H1 (cell line): ENCODE results near the gene MMP24OS. TPM values are rescaled to one million over a fixed set of nuclear protein-coding genes. Genes with fewer than 3 reads are reported as not detected.

Experiments used
- CTCF ChIA-PET: fragments of 300-600 bp; sonication (Branson Sonifier 250); formaldehyde crosslinking; loops from one replicate; lab custom pipeline; 2021; ENCODE audit not compliant: partially characterized antibody; lab: Charles Lee
- POLR2A ChIA-PET: fragments of 300-600 bp; sonication (Branson Sonifier 250); formaldehyde crosslinking; loops from one replicate; lab custom pipeline; 2021; ENCODE audit warnings: inconsistent platforms; ENCODE audit not compliant: partially characterized antibody; lab: Charles Lee
- DNase-seq, 2 experiments: peaks; one replicate each; pipeline versions ENCODE4 v3.0.0 to v3.0.0-alpha.2; 2010 to 2022; ENCODE audit warnings: low spot score in 2 of 2, low read depth in 1 of 2, mixed read lengths in 1 of 2
- FAIRE-seq: peaks from 2 replicates; lab custom pipeline; 2011; peaks lifted over from hg19 to GRCh38; lab: Jason Lieb, UNC
- H2AFZ ChIP-seq: 2 replicates; pipeline ENCODE4 v1.8.1; 2012; ENCODE audit warnings: low read length, inconsistent platforms
- H2AK5ac ChIP-seq: 2 replicates; pipeline ENCODE4 v1.6.1; 2013; ENCODE audit warnings: low read depth, low read length
- H2BK120ac ChIP-seq: replicated peaks from 2 replicates; pipeline ENCODE3; 2013; ENCODE audit warnings: low read depth, low read length, inconsistent platforms
- H2BK12ac ChIP-seq: 2 replicates; pipeline ENCODE4 v1.6.1; 2013; ENCODE audit warnings: low read depth, low read length
- H2BK15ac ChIP-seq: 2 replicates; pipeline ENCODE4 v1.6.1; 2013; ENCODE audit warnings: low read length
- H2BK20ac ChIP-seq: 2 replicates; pipeline ENCODE4 v1.6.1; 2013; ENCODE audit warnings: low read length
- H2BK5ac ChIP-seq: 2 replicates; pipeline ENCODE4 v1.6.1; 2013; ENCODE audit warnings: low read depth, low read length
- H3K14ac ChIP-seq: 2 replicates; pipeline ENCODE4 v1.6.1; 2013; ENCODE audit warnings: inconsistent platforms; ENCODE audit not compliant: insufficient read length
- H3K18ac ChIP-seq: 2 replicates; pipeline ENCODE4 v1.6.1; 2013; ENCODE audit warnings: low read length; ENCODE audit errors: extremely low read depth
- H3K23ac ChIP-seq: 2 replicates; pipeline ENCODE4 v1.6.1; 2013; ENCODE audit warnings: inconsistent platforms; ENCODE audit not compliant: insufficient read length
- H3K23me2 ChIP-seq: 2 replicates; pipeline ENCODE4 v1.6.1; 2013; ENCODE audit warnings: low read depth, low read length
- H3K27ac ChIP-seq: 2 replicates; pipeline ENCODE4 v1.6.1; 2011; ENCODE audit warnings: low read depth, low read length, inconsistent platforms
- H3K27me3 ChIP-seq, 4 experiments: replicated peaks in 1 of 4; 1 replicate in 1 of 4; 2 replicates in 3 of 4; pipeline versions ENCODE4 v1.6.1 to v1.8.1; 2011 to 2013; ENCODE audit warnings: low read length in 3 of 4, mild to moderate bottlenecking in 3 of 4, inconsistent platforms in 2 of 4, mixed read lengths in 2 of 4, moderate library complexity in 1 of 4; ENCODE audit not compliant: control insufficient read depth in 3 of 4, insufficient read depth in 3 of 4; ENCODE audit errors: extremely low read depth in 1 of 4
- H3K36me3 ChIP-seq, 4 experiments: 2 replicates each; pipeline versions ENCODE4 v1.6.1 to v1.8.1; 2011 to 2013; ENCODE audit warnings: mild to moderate bottlenecking in 4 of 4, low read length in 3 of 4, moderate library complexity in 2 of 4, control low read depth in 1 of 4, inconsistent platforms in 1 of 4; ENCODE audit not compliant: insufficient read depth in 4 of 4, control insufficient read depth in 2 of 4
- H3K4ac ChIP-seq: replicated peaks from 2 replicates; pipeline ENCODE3; 2013; ENCODE audit warnings: low read length, low read depth, mixed read lengths, inconsistent platforms; ENCODE audit not compliant: insufficient read length
- H3K4me1 ChIP-seq, 4 experiments: replicated peaks in 1 of 4; 1 replicate in 1 of 4; 2 replicates in 3 of 4; pipeline versions ENCODE4 v1.6.1 to v1.8.1; 2011 to 2013; ENCODE audit warnings: low read length in 3 of 4, inconsistent platforms in 2 of 4, mixed read lengths in 1 of 4; ENCODE audit not compliant: insufficient read depth in 4 of 4, control insufficient read depth in 3 of 4
- H3K4me2 ChIP-seq, 2 experiments: 2 replicates each; pipeline versions ENCODE4 v1.6.1 to v1.8.1; 2011 to 2013; ENCODE audit warnings: low read depth in 2 of 2, low read length in 2 of 2, control low read depth in 1 of 2, inconsistent platforms in 1 of 2, mild to moderate bottlenecking in 1 of 2; ENCODE audit not compliant: insufficient read depth in 1 of 2
- H3K4me3 ChIP-seq, 4 experiments: fragments of 200-600, 300-600 bp in 1 of 4; sonication (generic), shearing (Covaris generic), sonication (Bioruptor Twin) in 1 of 4; 2 replicates each; pipeline versions ENCODE4 v1.5.1 to v1.8.1; 2011 to 2016; ENCODE audit warnings: low read length in 4 of 4, low read depth in 3 of 4, control low read depth in 2 of 4, inconsistent platforms in 2 of 4, mild to moderate bottlenecking in 2 of 4, mixed read lengths in 1 of 4, moderate library complexity in 1 of 4; ENCODE audit not compliant: insufficient read depth in 2 of 4; ENCODE audit errors: extremely low read depth in 1 of 4
- H3K56ac ChIP-seq: replicated peaks from 2 replicates; pipeline ENCODE3; 2013; ENCODE audit warnings: low read depth, mild to moderate bottlenecking, mixed read lengths, low read length, inconsistent platforms; ENCODE audit not compliant: insufficient read length
- H3K79me1 ChIP-seq: 2 replicates; pipeline ENCODE4 v1.6.1; 2013; ENCODE audit warnings: low read depth, low read length, control low read depth
- H3K79me2 ChIP-seq, 2 experiments: 2 replicates each; pipeline versions ENCODE4 v1.6.1 to v1.8.1; 2012 to 2013; ENCODE audit warnings: low read length in 2 of 2, mild to moderate bottlenecking in 2 of 2, inconsistent platforms in 1 of 2; ENCODE audit not compliant: insufficient read depth in 2 of 2, control insufficient read depth in 1 of 2
- H3K9ac ChIP-seq, 4 experiments: replicated peaks in 1 of 4; 1 replicate in 1 of 4; 2 replicates in 3 of 4; pipeline versions ENCODE4 v1.6.1 to v1.8.1; 2011 to 2013; ENCODE audit warnings: low read depth in 3 of 4, low read length in 3 of 4, control low read depth in 2 of 4, mild to moderate bottlenecking in 2 of 4, moderate library complexity in 2 of 4, inconsistent platforms in 1 of 4; ENCODE audit errors: extremely low read depth in 1 of 4
- H3K9me3 ChIP-seq, 2 experiments: 2 replicates each; pipeline versions ENCODE4 v1.6.1 to v1.8.1; 2012 to 2013; ENCODE audit warnings: mild to moderate bottlenecking in 2 of 2, moderate library complexity in 2 of 2, control low read depth in 1 of 2, inconsistent platforms in 1 of 2, low read depth in 1 of 2, low read length in 1 of 2, mixed read lengths in 1 of 2; ENCODE audit not compliant: insufficient read depth in 2 of 2
- H4K20me1 ChIP-seq, 2 experiments: replicated peaks in 1 of 2; 2 replicates each; pipeline versions ENCODE3 to v1.8.1; 2011 to 2013; ENCODE audit warnings: inconsistent platforms in 2 of 2, low read length in 2 of 2, mild to moderate bottlenecking in 1 of 2; ENCODE audit not compliant: insufficient read depth in 2 of 2, control insufficient read depth in 1 of 2
- H4K5ac ChIP-seq: 2 replicates; pipeline ENCODE4 v1.6.1; 2013; ENCODE audit warnings: low read length, low read depth, mixed read lengths, inconsistent platforms; ENCODE audit not compliant: insufficient read length
- H4K8ac ChIP-seq: 2 replicates; pipeline ENCODE4 v1.8.0; 2013; ENCODE audit warnings: mild to moderate bottlenecking, moderate library complexity, low read length, inconsistent platforms; ENCODE audit not compliant: insufficient read depth; ENCODE audit errors: extremely low read depth
- H4K91ac ChIP-seq: replicated peaks from 2 replicates; pipeline ENCODE3; 2013; ENCODE audit warnings: low read length, mixed read lengths, inconsistent platforms; ENCODE audit not compliant: insufficient read length
- POLR2A ChIP-seq, 2 experiments: IDR thresholded peaks; 1 replicate in 1 of 2; 2 replicates in 1 of 2; pipeline ENCODE4 v1.6.1; 2011; ENCODE audit warnings: low read depth in 2 of 2, low read length in 2 of 2, mild to moderate bottlenecking in 2 of 2; ENCODE audit errors: control extremely low read depth in 1 of 2
- SIN3A ChIP-seq, 2 experiments: IDR thresholded peaks in 1 of 2; conservative IDR thresholded peaks in 1 of 2; 2 replicates each; pipeline ENCODE4 v1.6.1; 2011 to 2012; ENCODE audit warnings: low read length in 2 of 2, improper control_type of control experiment in 1 of 2, low read depth in 1 of 2, mild to moderate bottlenecking in 1 of 2
- WGBS, 2 experiments: shearing (Covaris generic) in 1 of 2; methylation state at CpG; one replicate each; pipeline versions ENCODE4 v1.1.6 to v1.1.7; 2013 to 2015; ENCODE audit warnings: low lambda C conversion rate in 2 of 2, mixed read lengths in 2 of 2, inconsistent platforms in 1 of 2, low coverage in 1 of 2, missing lambda C conversion rate in 1 of 2; ENCODE audit not compliant: insufficient replicate concordance in 2 of 2, insufficient coverage in 1 of 2, insufficient read length in 1 of 2; ENCODE audit errors: extremely low coverage in 1 of 2, missing lambda C conversion rate in 1 of 2; 5-methylcytosine and 5-hydroxymethylcytosine counted together
- polyA plus RNA-seq, 7 experiments: library from polyadenylated mRNA; depleted of rRNA in 3 of 7; stranded (reverse) in 5 of 7; unstranded in 2 of 7; fragments of >200 nt in 5 of 7; fragments of 200-250 nt in 2 of 7; gene quantifications; 1 replicate in 5 of 7; 2 replicates in 1 of 7; 4 replicates in 1 of 7; pipeline versions ENCODE4 v1.2.1 to v1.2.3, GENCODE V29; 2011 to 2013; ENCODE audit warnings: missing spikeins in 2 of 7, mixed read lengths in 2 of 7
- total RNA-seq: library from RNA; stranded (reverse); fragmentation: NEBNext Ultra II Directional; extraction: Animal tissue kit (Norgen Biotek cat#: 25700); gene quantifications from 2 replicates; pipeline ENCODE4 v1.2.1, GENCODE V29; 2021

Gene MMP24OS
- total and polyA plus RNA-seq, 2 of the 8 experiments (the other 6 are each of a cell fraction or from before 2014, with no cell fraction given) = 19.0 to 21.3 TPM

DNA sequence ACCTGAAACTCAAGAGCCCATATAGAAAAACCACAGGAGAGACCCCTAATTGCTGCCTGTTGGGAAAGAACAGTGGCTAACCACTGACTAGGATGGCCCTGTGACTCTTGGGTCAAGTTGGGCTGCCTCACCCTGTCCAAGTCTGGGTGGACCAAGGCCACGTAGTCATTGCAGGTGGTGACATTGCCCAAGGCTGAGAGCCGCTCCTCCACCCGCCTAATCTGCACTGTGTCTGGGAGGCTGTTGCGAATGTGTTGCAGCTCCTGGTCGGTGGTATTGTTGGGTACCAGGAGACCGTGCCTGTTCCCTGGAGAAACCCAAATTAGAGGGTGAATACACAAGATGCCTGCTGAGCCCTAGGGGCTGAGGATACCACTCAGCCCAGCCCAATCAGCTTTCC, 2.6 kb upstream of the MMP24OS start:
- TF ChIP-seq POLR2A (IDR thresholded peaks at IDR 0.05; ENCODE audit: control extremely low read depth in 1 of 2, low read depth in 2 of 2, low read length in 2 of 2) (0 out of 3 replicates have a peak, but pooled peaks of 1 of the 2 experiments have one; percentile 4), SIN3A (conservative IDR thresholded peaks at IDR 0.05 in 1 of 2, IDR thresholded peaks at IDR 0.05 in 1 of 2; ENCODE audit: low read depth in 1 of 2, low read length in 2 of 2) (no peak)
- TF ChIP-seq, all 59 proteins: peak for 1
- POLR2A ChIA-PET = interaction anchor here (0.7 to 5.7 kb wide), 8 partner anchors 9 to 54 kb away, joined by 3 to 39 read pairs (median 4); partner anchors contain the start of genes FAM83C and MMP24
- Histone ChIP-seq H3K79me1 (peaks cover 12% of the 10 kb centered on the region; the same call in 1 of the 2 replicates), H2BK20ac (no peak overlapping the region), H3K4me3 (no peak overlapping the region), H4K8ac (no peak overlapping the region; the same call in none of the 2 replicates), H4K91ac (no peak overlapping the region), H2AK5ac (no peak overlapping the region), H4K20me1 (peaks cover 7 to 14% of the 10 kb centered on the region in 2 experiments), H3K36me3 (peaks cover 25 to 43% (median 28%) of the 10 kb centered on the region in 4 experiments), H3K27me3 (no peaks in the 10 kb centered on the region), H3K18ac (no peak overlapping the region), H3K9ac (no peak overlapping the region), H3K23me2 (peaks cover 13% of the 10 kb centered on the region), H3K4me2 (no peak overlapping the region), H2BK120ac (no peak overlapping the region), H3K14ac (no peak overlapping the region), H3K23ac (no peak overlapping the region), H2AFZ (no peak overlapping the region), H2BK15ac (no peak overlapping the region), H2BK12ac (no peak overlapping the region), H2BK5ac (no peak overlapping the region), H3K79me2 (peaks cover 9 to 29% of the 10 kb centered on the region in 2 experiments), H3K27ac (no peak overlapping the region), H4K5ac (no peak overlapping the region), H3K4ac (no peak overlapping the region), H3K56ac (no peak overlapping the region), H3K9me3 (no peaks in the 10 kb centered on the region), H3K4me1 (peaks cover 9 to 18% (median 9%) of the 10 kb centered on the region in 4 experiments; a peak in 6 of 7 replicates)
- no peak for DNase-seq
- 89% methylated on average over 6 of the region's 6 CpGs; no CpG with 5 or more reads in 1 of the 2 experiments for WGBS, 2 experiments
- CTCF ChIA-PET = interaction anchor here (1.2 to 11.1 kb wide), 4 partner anchors 10 to 185 kb away, joined by 3 to 104 read pairs (median 4); no protein-coding TSS in a partner anchor
- no peak for FAIRE-seq
